Measurements from ENCODE around the gene FLCN.
"Not testable (repeated sequence)": the region's sequence is repeated elsewhere in the genome, so short reads cannot be mapped to it uniquely, and the experiment has no call there.

FLCN gene

DNA sequence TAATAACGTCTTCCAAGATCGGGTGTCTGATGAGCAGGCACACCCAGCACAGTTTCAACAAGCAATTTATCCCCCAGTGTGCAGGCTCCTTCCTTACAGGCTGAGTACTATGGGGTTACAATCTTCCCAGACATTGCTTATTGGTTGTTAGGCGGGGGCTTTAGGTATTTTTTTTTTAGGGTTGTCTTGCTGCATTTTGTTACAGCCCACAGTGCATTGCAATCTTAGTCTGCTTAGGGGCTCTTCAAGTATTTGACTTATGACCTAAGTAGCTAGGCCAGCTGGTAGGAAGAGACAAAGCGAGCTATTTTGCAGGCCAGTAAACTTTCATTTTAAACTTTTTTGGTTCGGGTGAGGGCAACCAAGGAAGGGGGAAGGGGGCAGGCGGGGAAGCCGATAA is 36.7 kb downstream of the FLCN start:
- TF ChIP-seq, protein P1, sequence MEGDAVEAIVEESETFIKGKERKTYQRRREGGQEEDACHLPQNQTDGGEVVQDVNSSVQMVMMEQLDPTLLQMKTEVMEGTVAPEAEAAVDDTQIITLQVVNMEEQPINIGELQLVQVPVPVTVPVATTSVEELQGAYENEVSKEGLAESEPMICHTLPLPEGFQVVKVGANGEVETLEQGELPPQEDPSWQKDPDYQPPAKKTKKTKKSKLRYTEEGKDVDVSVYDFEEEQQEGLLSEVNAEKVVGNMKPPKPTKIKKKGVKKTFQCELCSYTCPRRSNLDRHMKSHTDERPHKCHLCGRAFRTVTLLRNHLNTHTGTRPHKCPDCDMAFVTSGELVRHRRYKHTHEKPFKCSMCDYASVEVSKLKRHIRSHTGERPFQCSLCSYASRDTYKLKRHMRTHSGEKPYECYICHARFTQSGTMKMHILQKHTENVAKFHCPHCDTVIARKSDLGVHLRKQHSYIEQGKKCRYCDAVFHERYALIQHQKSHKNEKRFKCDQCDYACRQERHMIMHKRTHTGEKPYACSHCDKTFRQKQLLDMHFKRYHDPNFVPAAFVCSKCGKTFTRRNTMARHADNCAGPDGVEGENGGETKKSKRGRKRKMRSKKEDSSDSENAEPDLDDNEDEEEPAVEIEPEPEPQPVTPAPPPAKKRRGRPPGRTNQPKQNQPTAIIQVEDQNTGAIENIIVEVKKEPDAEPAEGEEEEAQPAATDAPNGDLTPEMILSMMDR (IDR thresholded peaks at IDR 0.05; ENCODE audit: borderline replicate concordance, control extremely low read depth, extremely low read depth, insufficient read depth, missing control alignments): no peak
- no peak for DNase-seq (ENCODE audit: low spot score)
- in situ Hi-C loops (cut with MboI; ENCODE audit: low sequenced_read_pairs, unreplicated experiment): no loop called here

DNA sequence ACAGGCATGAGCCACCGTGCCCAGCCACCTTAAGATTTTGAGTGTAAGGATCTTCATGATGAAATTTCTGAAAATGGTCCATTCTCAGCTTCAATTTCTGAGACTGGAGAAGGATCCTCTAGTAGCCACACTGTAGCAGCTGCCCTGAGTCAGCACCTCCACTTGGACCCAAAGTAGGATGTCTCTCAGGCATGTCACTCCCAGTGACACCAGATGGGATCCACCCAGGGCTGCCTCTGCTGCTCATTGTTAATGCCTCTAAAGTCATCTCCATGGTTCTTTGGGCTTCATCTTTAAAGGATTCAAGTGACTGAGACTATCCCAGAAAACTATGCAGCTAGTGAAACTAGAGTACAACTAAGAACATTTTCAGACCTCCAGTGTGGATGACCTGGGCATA is 38.7 kb downstream of the FLCN start:
- no peak for DNase-seq (ENCODE audit: low spot score)
- in situ Hi-C loops (cut with MboI; ENCODE audit: low sequenced_read_pairs, unreplicated experiment): no loop called here
- TF ChIP-seq, protein P1 (IDR thresholded peaks at IDR 0.05; ENCODE audit: borderline replicate concordance, control extremely low read depth, extremely low read depth, insufficient read depth, missing control alignments): no peak

DNA sequence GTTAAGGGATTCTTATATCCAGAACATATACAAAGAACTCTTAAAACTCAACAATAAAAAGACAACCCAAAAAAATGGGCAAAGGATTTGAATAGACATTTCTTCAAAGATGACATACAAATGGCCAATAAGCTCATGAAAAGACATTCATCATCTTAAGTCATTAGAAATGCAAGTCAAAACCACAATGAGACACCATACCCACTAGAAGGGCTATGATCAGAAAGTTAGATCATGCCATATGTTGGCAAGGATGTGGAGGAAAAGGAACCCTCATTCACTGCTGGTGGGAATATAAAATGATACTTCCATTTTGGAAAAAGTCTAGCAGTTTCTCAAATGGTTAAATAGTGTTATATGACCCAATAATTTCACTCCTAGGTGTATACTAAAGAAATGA is 40.2 kb downstream of the FLCN start:
- no peak for DNase-seq (ENCODE audit: low spot score)
- TF ChIP-seq, protein P1 (IDR thresholded peaks at IDR 0.05; ENCODE audit: borderline replicate concordance, control extremely low read depth, extremely low read depth, insufficient read depth, missing control alignments): no peak
- in situ Hi-C loops (cut with MboI; ENCODE audit: low sequenced_read_pairs, unreplicated experiment): no loop called here

DNA sequence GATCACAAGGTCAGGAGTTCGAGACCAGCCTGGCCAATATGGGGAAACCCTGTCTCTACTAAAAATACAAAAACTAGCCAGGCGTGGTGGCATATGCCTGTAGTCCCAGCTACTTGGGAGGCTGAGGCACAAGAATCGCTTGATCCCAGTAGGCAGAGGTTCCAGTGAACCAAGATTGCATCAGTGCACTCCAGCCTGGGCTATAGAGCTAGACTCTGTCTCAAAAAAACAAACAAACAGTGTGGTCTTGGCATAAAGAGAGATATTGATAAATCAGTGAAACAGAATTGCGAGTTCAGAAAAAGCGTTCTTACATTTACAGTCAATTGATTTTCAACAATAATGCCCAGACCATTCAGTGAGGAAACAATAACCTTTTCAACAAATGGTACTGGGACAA is 41.5 kb downstream of the FLCN start:
- in situ Hi-C loops (cut with MboI; ENCODE audit: low sequenced_read_pairs, unreplicated experiment): not testable (repeated sequence)

DNA sequence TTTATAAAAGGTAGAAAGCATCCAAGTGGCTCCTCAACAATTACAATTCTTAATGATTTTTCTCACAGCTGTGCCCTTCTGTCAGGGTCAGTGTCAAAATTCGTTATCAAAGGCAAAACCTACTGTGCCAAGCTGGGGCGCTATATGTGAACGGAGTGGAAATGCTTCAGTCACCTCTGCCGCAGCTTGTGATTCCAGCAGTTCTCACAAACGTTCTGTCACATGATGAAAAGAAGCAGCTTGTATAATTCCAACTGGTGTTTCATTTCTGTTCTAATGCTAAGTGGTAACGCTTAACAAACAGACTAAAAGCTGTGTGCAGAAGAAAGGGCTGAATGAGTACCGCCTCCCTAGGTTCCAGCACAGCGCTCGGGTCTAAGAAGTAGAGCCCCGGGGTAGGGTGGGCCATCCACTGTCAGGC is 45.0 kb downstream of the FLCN start:
- DNase-seq (ENCODE audit: low spot score): no peak
- in situ Hi-C loops (cut with MboI; ENCODE audit: low sequenced_read_pairs, unreplicated experiment): no loop called here
- TF ChIP-seq, protein P1 (IDR thresholded peaks at IDR 0.05; ENCODE audit: borderline replicate concordance, control extremely low read depth, extremely low read depth, insufficient read depth, missing control alignments): no peak

More for the DNA sequence above, 41.5 kb downstream of the FLCN start:
- not testable (repeated sequence) for DNase-seq (ENCODE audit: low spot score)

DNA sequence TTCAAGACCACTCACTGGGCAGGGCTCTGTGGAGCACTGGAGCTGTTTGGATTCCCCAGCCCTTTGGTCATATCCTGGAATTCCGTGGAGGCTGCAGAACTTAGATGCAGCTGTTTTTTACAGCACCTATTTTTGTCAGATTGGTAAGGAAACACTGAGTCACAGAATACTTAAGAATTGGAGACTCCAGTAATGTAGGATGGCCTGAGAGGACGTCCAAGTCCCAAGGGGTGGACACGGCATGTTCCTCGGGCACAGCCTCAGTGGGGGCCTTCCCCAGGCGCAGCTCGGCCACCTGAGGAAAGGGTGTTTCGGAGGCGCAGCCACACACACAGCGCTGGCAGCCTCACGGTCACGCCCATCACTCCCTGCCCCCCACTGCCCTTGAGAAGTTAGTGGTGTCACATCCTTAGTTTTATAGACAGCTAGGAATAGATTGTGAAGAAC is 45.6 kb downstream of the FLCN start:
- DNase-seq (ENCODE audit: low spot score): no peak
- in situ Hi-C loops (cut with MboI; ENCODE audit: low sequenced_read_pairs, unreplicated experiment): no loop called here
- TF ChIP-seq, protein P1 (IDR thresholded peaks at IDR 0.05; ENCODE audit: borderline replicate concordance, control extremely low read depth, extremely low read depth, insufficient read depth, missing control alignments): no peak

DNA sequence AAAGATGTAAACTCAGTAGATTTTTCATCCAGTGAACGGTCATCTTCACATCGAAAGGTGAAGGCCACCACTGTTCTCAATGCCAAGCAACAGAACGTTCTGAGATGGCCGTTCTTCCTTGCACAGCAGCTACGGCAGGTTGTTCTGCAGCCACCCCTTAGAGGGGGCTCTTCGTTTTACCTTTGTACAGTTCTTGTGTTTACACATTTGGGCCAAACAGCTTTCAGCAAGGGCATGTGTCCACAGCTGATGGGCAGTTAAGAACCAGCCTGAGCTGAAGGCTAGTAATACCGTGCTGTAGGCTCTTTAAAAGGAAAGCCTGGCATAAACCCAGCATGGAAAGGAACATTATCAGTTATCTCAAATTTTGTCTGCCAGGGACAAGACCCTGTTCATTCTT is 46.8 kb downstream of the FLCN start:
- TF ChIP-seq, protein P1 (IDR thresholded peaks at IDR 0.05; ENCODE audit: borderline replicate concordance, control extremely low read depth, extremely low read depth, insufficient read depth, missing control alignments): no peak
- in situ Hi-C loops (cut with MboI; ENCODE audit: low sequenced_read_pairs, unreplicated experiment): no loop called here
- no peak for DNase-seq (ENCODE audit: low spot score)

All from GM13976 (cell line).